ENCODE data around the gene ADAMTS2. TPM values are rescaled to one million over a fixed set of nuclear protein-coding genes. Genes with fewer than 3 reads are reported as not detected.

The ADAMTS2 gene
- total and polyA plus RNA-seq, 2 donors (not counting 3 experiments of a cell fraction or from before 2014, with no cell fraction given), result not detected

DNA sequence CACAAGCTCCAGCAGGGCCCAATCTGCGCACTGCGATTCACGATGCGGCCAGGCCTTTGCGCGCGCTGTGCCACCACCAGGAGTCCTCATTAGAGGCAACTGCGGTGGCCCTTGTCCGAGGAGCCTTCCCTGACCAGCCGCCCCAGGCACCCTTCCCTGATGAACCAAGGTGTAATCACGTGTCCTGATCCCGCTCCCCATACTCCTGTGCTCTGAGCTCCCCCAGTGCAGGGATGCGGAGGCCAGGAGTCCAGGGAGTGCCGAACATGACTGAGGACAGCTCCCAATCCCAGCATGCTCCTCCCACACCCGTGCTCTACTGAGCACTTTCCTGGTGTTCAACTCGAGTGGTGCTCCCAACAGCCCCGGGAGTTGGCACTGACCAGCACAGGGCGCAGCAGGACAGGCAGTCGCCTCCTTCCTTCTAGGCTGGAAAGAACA is 150.3 kb downstream of the ADAMTS2 start:
- Histone ChIP-seq H3K36me3 (ENCODE audit: control insufficient read depth in 2 of 2, extremely low read depth in 1 of 2, insufficient read depth in 2 of 2, low read length in 2 of 2) (no peaks in the 10 kb centered on the region), H3K4me2 (ENCODE audit: insufficient read depth, low read length) (no peak overlapping the region), H3K4me1 (ENCODE audit: control insufficient read depth, extremely low read depth, insufficient read depth, low read length) (no peaks in the 10 kb centered on the region), H3K27ac (ENCODE audit: insufficient read depth, low read depth, low read length) (no peak overlapping the region), H3K79me2 (ENCODE audit: control insufficient read depth, insufficient read depth, low read length) (no peaks in the 10 kb centered on the region), H3K27me3 (ENCODE audit: control insufficient read depth in 2 of 2, insufficient read depth in 2 of 2, low read length in 2 of 2) (no peaks in the 10 kb centered on the region), H4K20me1 (replicated peaks; ENCODE audit: control insufficient read depth, extremely low read depth, insufficient read depth, low read length) (no peaks in the 10 kb centered on the region), H2AFZ (ENCODE audit: low read depth, low read length) (no peak overlapping the region), H3K4me3 (replicated peaks in 1 of 3; ENCODE audit: insufficient read depth in 1 of 3, low read depth in 1 of 3, low read length in 3 of 3) (no peak overlapping the region), H3K9me3 (replicated peaks; ENCODE audit: control insufficient read depth, insufficient read depth, low read length) (no peaks in the 10 kb centered on the region), H3K9ac (replicated peaks; ENCODE audit: extremely low read depth, insufficient read depth, low read length) (no peak overlapping the region), H3K9me1 (replicated peaks; ENCODE audit: control insufficient read depth, extremely low read depth, insufficient read depth, low read length) (no peaks in the 10 kb centered on the region)
- DNase-seq (ENCODE audit: low read depth, low spot score), result no peak
- TF ChIP-seq GATA2 (IDR thresholded peaks at IDR 0.05; ENCODE audit: insufficient read depth, insufficient read length, low read depth, low read length), result no peak
- TF ChIP-seq POLR2AphosphoS5 (IDR thresholded peaks at IDR 0.05; ENCODE audit: insufficient read depth, low read depth, low read length), result no peak
- TF ChIP-seq MYC (IDR thresholded peaks at IDR 0.05; ENCODE audit: low read depth, low read length), result no peak
- ChIA-PET CTCF (no interaction called here), POLR2A (no interaction called here)
- BruUV-seq (replicated peaks), result no TSS peak
- dilution Hi-C loops (cut with MboI; ENCODE audit: extremely low pct_ligation_motif_present, low sequenced_read_pairs) (no loop called here), intact Hi-C loops (cut with micrococcal nuclease) (no loop called here)
- FAIRE-seq, result no peak

DNA sequence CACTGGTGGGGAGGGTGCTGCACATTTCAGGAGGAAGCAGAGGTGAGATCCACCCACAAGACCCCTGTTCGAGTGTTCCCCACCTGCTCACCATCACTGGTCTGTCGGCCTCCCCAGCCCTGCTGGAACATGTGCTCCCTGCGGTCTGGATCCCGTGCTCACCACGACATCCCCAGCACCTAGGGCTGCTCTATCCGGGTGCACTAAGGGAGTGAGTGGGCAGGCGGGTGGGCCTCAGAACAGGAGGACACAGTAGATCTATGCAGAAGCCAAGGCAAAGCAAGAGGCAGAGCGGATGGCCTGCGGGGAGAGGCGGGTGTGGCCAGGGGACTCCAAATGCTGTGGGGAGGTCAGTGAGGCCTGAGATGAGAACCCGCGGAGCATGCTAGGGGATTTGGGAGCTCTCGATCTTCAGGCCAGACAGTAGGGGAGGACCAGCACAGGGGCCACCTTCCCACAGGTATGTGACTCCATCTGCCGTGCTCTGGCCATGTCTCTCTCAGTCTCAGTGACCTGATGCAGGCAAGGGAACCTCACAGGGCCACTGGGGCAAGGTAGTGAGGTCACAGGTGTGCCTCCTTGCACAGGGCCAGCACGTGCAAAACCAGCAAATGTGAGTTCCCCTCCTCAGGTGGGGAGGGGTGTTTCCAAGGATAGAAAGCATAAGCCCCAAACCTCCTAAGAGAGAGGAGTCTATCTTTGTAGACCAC is 150.9 kb downstream of the ADAMTS2 start:
- H3K4me2 ChIP-seq (ENCODE audit: insufficient read depth, low read length), result no peak overlapping the region
- intact Hi-C loops (cut with micrococcal nuclease) (no loop called here), dilution Hi-C loops (cut with MboI; ENCODE audit: extremely low pct_ligation_motif_present, low sequenced_read_pairs) (no loop called here)
- ChIA-PET CTCF (no interaction called here), POLR2A (no interaction called here)
- no peak overlapping the region for H3K4me3 ChIP-seq (replicated peaks in 1 of 3; ENCODE audit: insufficient read depth in 1 of 3, low read depth in 1 of 3, low read length in 3 of 3)
- no peaks in the 10 kb centered on the region for H3K9me1 ChIP-seq (replicated peaks; ENCODE audit: control insufficient read depth, extremely low read depth, insufficient read depth, low read length)
- H2AFZ ChIP-seq (ENCODE audit: low read depth, low read length), result no peak overlapping the region
- TF ChIP-seq EZH2 (IDR thresholded peaks at IDR 0.05; ENCODE audit: borderline replicate concordance, low read depth, low read length, severe bottlenecking) (no peak), POLR2A (IDR thresholded peaks at IDR 0.05; ENCODE audit: low read depth, low read length) (no peak), GATA2 (IDR thresholded peaks at IDR 0.05; ENCODE audit: insufficient read depth, insufficient read length, low read depth, low read length) (no peak), FOS (IDR thresholded peaks at IDR 0.05; ENCODE audit: borderline replicate concordance, insufficient read depth, low read length) (no peak), MYC (IDR thresholded peaks at IDR 0.05; ENCODE audit: low read depth, low read length) (no peak), MAX (IDR thresholded peaks at IDR 0.05; ENCODE audit: insufficient read depth, insufficient read length) (no peak), POLR2AphosphoS5 (IDR thresholded peaks at IDR 0.05; ENCODE audit: insufficient read depth, low read depth, low read length) (no peak), JUN (IDR thresholded peaks at IDR 0.05; ENCODE audit: borderline replicate concordance, insufficient read depth, insufficient read length, low read depth) (no peak)
- TF ChIP-seq, protein P1, sequence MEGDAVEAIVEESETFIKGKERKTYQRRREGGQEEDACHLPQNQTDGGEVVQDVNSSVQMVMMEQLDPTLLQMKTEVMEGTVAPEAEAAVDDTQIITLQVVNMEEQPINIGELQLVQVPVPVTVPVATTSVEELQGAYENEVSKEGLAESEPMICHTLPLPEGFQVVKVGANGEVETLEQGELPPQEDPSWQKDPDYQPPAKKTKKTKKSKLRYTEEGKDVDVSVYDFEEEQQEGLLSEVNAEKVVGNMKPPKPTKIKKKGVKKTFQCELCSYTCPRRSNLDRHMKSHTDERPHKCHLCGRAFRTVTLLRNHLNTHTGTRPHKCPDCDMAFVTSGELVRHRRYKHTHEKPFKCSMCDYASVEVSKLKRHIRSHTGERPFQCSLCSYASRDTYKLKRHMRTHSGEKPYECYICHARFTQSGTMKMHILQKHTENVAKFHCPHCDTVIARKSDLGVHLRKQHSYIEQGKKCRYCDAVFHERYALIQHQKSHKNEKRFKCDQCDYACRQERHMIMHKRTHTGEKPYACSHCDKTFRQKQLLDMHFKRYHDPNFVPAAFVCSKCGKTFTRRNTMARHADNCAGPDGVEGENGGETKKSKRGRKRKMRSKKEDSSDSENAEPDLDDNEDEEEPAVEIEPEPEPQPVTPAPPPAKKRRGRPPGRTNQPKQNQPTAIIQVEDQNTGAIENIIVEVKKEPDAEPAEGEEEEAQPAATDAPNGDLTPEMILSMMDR (IDR thresholded peaks at IDR 0.05; ENCODE audit: extremely low read depth in 1 of 2, insufficient read depth in 1 of 2, low read depth in 1 of 2, low read length in 2 of 2), result no peak
- no peak for DNase-seq (ENCODE audit: low read depth, low spot score)
- no peaks in the 10 kb centered on the region for H3K36me3 ChIP-seq (ENCODE audit: control insufficient read depth in 2 of 2, extremely low read depth in 1 of 2, insufficient read depth in 2 of 2, low read length in 2 of 2)
- no peaks in the 10 kb centered on the region for H3K79me2 ChIP-seq (ENCODE audit: control insufficient read depth, insufficient read depth, low read length)
- H3K4me1 ChIP-seq (ENCODE audit: control insufficient read depth, extremely low read depth, insufficient read depth, low read length), result no peaks in the 10 kb centered on the region
- no TSS peak for BruUV-seq (replicated peaks)
- no peaks in the 10 kb centered on the region for H3K9me3 ChIP-seq (replicated peaks; ENCODE audit: control insufficient read depth, insufficient read depth, low read length)
- no peak for FAIRE-seq
- no peaks in the 10 kb centered on the region for H4K20me1 ChIP-seq (replicated peaks; ENCODE audit: control insufficient read depth, extremely low read depth, insufficient read depth, low read length)
- no peaks in the 10 kb centered on the region for H3K27me3 ChIP-seq (ENCODE audit: control insufficient read depth in 2 of 2, insufficient read depth in 2 of 2, low read length in 2 of 2)
- H3K9ac ChIP-seq (replicated peaks; ENCODE audit: extremely low read depth, insufficient read depth, low read length), result no peak overlapping the region
- no peak overlapping the region for H3K27ac ChIP-seq (ENCODE audit: insufficient read depth, low read depth, low read length)
